Measurements from ENCODE around the gene FRMPD4.

The FRMPD4 gene

DNA sequence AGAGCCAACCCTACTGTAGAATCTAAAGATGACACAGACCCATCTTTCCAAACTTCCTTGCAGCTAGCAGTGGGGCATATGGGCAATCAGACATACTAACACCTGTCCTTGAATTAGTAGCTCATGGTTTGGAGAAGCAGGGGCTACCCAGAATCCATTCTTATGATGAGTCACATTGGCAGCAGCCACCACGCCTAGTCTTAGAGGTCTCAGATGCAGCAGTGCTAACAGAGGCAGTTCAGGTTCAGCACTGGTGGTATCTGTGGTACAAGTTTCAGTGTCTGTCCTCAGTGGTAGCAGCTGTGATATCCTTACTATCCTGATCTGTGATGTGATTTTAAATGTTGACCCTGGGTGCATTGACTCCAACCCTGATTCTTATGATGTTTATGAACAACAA, 68.1 kb downstream of the FRMPD4 start:
- H3K4me3 ChIP-seq (ENCODE audit: low read length in 2 of 2) = no peak overlapping the region
- H3K36me3 ChIP-seq (ENCODE audit: control insufficient read depth in 2 of 2, insufficient read depth in 2 of 2, low read length in 2 of 2) = no peaks in the 10 kb centered on the region
- H3K9me3 ChIP-seq (ENCODE audit: control insufficient read depth in 2 of 2, low read length in 2 of 2) = no peaks in the 10 kb centered on the region
- H3K27ac ChIP-seq (ENCODE audit: low read depth in 2 of 2, low read length in 2 of 2) = no peak overlapping the region
- no peaks in the 10 kb centered on the region for H3K4me1 ChIP-seq (ENCODE audit: control insufficient read depth in 2 of 2, insufficient read depth in 2 of 2, low read length in 2 of 2)
- no peak overlapping the region for H3K9ac ChIP-seq (ENCODE audit: low read depth in 1 of 2, low read length in 2 of 2)
- H3K27me3 ChIP-seq (ENCODE audit: control insufficient read depth in 2 of 2, insufficient read depth in 2 of 2, low read length in 2 of 2) = no peaks in the 10 kb centered on the region

DNA sequence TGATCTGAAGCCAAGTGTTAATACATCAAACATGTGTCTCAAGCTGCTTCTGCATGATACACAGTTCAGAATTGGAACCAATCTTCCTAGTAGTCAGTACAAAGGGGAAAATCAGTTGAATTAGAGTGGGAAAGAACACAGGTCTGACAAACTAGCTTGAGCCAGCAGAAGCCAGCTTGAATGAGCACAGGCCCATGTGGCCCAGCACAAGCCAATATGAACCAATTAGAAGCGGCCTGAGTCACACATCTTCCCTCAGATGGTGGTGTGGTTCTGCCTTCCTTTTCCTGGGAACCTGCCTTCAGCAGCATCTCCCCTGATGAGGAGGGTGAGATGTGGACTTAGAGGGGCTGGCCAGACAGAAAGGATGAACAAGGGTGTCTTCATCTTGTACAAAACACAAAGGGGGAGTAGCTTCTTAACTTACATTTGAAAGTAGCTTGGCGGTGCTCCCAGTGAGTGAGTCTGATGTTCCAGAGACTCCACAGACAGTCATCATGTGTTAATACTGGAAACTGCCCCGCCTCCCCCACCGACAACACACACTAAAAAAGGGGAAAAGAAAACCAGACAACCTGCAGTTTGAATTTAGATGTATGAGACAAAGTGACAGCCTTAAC, 72.0 kb downstream of the FRMPD4 start:
- Histone ChIP-seq H3K27ac (ENCODE audit: low read depth in 2 of 2, low read length in 2 of 2) (no peak overlapping the region), H3K9ac (ENCODE audit: low read depth in 1 of 2, low read length in 2 of 2) (no peak overlapping the region), H3K27me3 (ENCODE audit: control insufficient read depth in 2 of 2, insufficient read depth in 2 of 2, low read length in 2 of 2) (no peaks in the 10 kb centered on the region), H3K4me3 (ENCODE audit: low read length in 2 of 2) (no peak overlapping the region), H3K4me1 (ENCODE audit: control insufficient read depth in 2 of 2, insufficient read depth in 2 of 2, low read length in 2 of 2) (no peaks in the 10 kb centered on the region), H3K36me3 (ENCODE audit: control insufficient read depth in 2 of 2, insufficient read depth in 2 of 2, low read length in 2 of 2) (no peaks in the 10 kb centered on the region), H3K9me3 (ENCODE audit: control insufficient read depth in 2 of 2, low read length in 2 of 2) (no peaks in the 10 kb centered on the region)

DNA sequence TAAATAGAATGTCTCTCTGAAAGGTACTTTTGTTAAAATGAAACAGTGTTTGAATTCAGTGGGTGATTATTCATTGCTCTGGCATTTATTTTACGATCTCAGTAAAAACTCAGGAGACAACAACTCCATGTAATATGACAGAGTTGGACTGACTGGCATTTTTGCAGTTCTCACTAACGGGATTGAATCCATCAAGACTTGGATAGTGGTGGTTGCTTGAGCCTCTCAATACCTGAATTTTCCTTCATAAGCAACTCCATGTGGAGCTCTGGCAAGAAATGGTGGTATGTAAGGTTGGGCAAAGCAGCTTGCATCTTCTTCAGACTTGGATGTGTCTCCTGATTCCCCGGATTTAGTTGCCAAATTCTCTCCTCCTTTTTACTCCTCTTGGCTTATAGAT, 72.7 kb downstream of the FRMPD4 start:
- no peak overlapping the region for H3K4me3 ChIP-seq (ENCODE audit: low read length in 2 of 2)
- H3K9ac ChIP-seq (ENCODE audit: low read depth in 1 of 2, low read length in 2 of 2) = no peak overlapping the region
- H3K27ac ChIP-seq (ENCODE audit: low read depth in 2 of 2, low read length in 2 of 2) = no peak overlapping the region
- no peaks in the 10 kb centered on the region for H3K36me3 ChIP-seq (ENCODE audit: control insufficient read depth in 2 of 2, insufficient read depth in 2 of 2, low read length in 2 of 2)
- H3K4me1 ChIP-seq (ENCODE audit: control insufficient read depth in 2 of 2, insufficient read depth in 2 of 2, low read length in 2 of 2) = no peaks in the 10 kb centered on the region
- no peaks in the 10 kb centered on the region for H3K9me3 ChIP-seq (ENCODE audit: control insufficient read depth in 2 of 2, low read length in 2 of 2)
- H3K27me3 ChIP-seq (ENCODE audit: control insufficient read depth in 2 of 2, insufficient read depth in 2 of 2, low read length in 2 of 2) = no peaks in the 10 kb centered on the region

DNA sequence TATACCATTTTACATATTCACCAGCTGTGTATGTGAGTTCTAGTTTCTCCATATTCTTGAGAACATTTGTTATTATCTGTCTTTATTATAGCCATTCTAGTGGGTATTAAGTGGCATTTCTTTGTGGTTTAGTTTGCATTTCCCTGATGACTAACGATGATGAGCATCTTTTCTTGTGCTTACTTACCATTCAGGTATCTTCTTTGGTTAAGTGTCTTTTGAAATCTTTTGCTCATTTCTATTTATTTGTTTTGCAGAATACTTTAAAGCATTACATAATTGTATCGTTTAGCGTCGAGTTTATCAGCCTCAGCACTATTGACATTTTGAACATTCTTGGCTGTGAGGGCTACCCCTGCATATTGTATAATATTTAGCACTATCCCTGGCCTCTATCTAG, 85.4 kb downstream of the FRMPD4 start:
- H3K4me1 ChIP-seq (ENCODE audit: control insufficient read depth in 2 of 2, insufficient read depth in 2 of 2, low read length in 2 of 2) = no peaks in the 10 kb centered on the region
- H3K27ac ChIP-seq (ENCODE audit: low read depth in 2 of 2, low read length in 2 of 2) = no peak overlapping the region
- H3K9ac ChIP-seq (ENCODE audit: low read depth in 1 of 2, low read length in 2 of 2) = no peak overlapping the region
- H3K4me3 ChIP-seq (ENCODE audit: low read length in 2 of 2) = no peak overlapping the region
- no peaks in the 10 kb centered on the region for H3K36me3 ChIP-seq (ENCODE audit: control insufficient read depth in 2 of 2, insufficient read depth in 2 of 2, low read length in 2 of 2)
- no peaks in the 10 kb centered on the region for H3K27me3 ChIP-seq (ENCODE audit: control insufficient read depth in 2 of 2, insufficient read depth in 2 of 2, low read length in 2 of 2)
- H3K9me3 ChIP-seq (ENCODE audit: control insufficient read depth in 2 of 2, low read length in 2 of 2) = no peaks in the 10 kb centered on the region

DNA sequence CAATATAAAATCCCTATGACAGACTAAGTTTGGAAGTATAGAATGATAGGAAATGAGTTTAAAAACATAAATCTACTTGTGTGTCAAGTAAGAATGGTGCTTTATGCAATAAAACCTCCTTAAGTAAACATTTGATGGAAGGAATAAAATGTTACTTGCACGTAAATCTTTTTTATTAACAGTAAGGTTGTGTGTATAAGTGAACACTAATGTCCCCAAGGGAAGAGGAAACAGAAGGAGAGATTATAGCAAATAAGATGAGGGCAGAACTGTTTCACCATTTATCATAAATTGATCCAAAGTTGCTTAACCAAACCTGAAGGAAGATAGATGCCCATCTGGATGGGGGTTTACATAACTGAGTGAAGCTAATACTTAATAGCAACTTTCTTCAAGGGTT, 86.8 kb downstream of the FRMPD4 start:
- Histone ChIP-seq H3K27me3 (ENCODE audit: control insufficient read depth in 2 of 2, insufficient read depth in 2 of 2, low read length in 2 of 2) (no peaks in the 10 kb centered on the region), H3K4me3 (ENCODE audit: low read length in 2 of 2) (no peak overlapping the region), H3K36me3 (ENCODE audit: control insufficient read depth in 2 of 2, insufficient read depth in 2 of 2, low read length in 2 of 2) (no peaks in the 10 kb centered on the region), H3K4me1 (ENCODE audit: control insufficient read depth in 2 of 2, insufficient read depth in 2 of 2, low read length in 2 of 2) (no peaks in the 10 kb centered on the region), H3K9ac (ENCODE audit: low read depth in 1 of 2, low read length in 2 of 2) (no peak overlapping the region), H3K9me3 (ENCODE audit: control insufficient read depth in 2 of 2, low read length in 2 of 2) (no peaks in the 10 kb centered on the region), H3K27ac (ENCODE audit: low read depth in 2 of 2, low read length in 2 of 2) (no peak overlapping the region)

DNA sequence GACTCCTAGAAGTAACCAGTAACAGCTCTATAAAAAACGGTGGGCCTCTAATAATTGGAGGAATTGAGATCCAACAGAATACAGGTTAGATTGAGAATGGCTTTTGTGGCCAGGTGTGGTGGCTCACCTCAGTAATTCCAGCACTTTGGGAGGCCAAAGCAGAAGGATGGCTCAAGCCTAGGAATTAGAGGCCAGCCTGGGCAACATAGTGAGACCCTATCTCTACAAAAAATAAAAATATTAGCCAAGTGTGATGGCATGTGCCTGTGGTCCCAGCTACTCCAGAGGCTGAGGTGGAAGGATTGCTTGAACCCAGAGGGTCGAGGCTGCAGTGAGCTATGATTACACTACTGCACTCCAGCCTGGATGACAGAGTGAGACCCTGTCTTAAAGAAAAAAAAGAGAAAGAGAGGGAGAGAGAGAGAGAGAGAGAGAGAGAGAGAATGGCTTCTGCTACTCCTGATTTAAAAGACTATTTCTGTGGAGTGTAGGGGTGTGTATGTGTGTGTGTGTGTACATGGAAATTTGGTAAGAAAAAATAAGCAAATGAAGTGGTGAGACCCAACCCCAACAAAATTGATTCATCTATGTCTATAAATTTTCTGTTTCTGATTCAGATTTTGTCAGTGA, 89.3 kb downstream of the FRMPD4 start:
- no peak overlapping the region for H3K4me3 ChIP-seq (ENCODE audit: low read length in 2 of 2)
- no peak overlapping the region for H3K9ac ChIP-seq (ENCODE audit: low read depth in 1 of 2, low read length in 2 of 2)
- H3K27me3 ChIP-seq (ENCODE audit: control insufficient read depth in 2 of 2, insufficient read depth in 2 of 2, low read length in 2 of 2) = no peaks in the 10 kb centered on the region
- no peaks in the 10 kb centered on the region for H3K9me3 ChIP-seq (ENCODE audit: control insufficient read depth in 2 of 2, low read length in 2 of 2)
- H3K27ac ChIP-seq (ENCODE audit: low read depth in 2 of 2, low read length in 2 of 2) = no peak overlapping the region
- no peaks in the 10 kb centered on the region for H3K36me3 ChIP-seq (ENCODE audit: control insufficient read depth in 2 of 2, insufficient read depth in 2 of 2, low read length in 2 of 2)
- no peaks in the 10 kb centered on the region for H3K4me1 ChIP-seq (ENCODE audit: control insufficient read depth in 2 of 2, insufficient read depth in 2 of 2, low read length in 2 of 2)

DNA sequence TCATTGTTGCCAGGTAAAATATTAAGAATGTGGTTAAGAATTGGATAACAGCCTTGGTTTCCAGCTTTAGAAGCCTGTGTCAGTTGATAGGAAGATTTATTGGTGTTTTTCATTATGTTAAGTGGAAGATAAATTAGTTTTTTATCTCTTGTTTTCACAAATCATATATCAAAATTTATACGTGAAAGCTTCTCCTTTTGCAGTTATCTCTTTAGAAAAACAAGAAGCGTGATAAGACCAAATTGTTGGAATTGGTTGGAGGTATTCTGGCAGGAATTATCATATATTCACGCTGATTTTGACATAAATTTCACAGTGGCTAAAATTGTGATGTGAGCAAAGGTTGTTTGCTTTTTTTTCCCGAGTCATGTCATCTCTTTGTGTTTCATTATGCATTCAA, 90.6 kb downstream of the FRMPD4 start:
- H3K4me3 ChIP-seq (ENCODE audit: low read length in 2 of 2) = no peak overlapping the region
- no peak overlapping the region for H3K27ac ChIP-seq (ENCODE audit: low read depth in 2 of 2, low read length in 2 of 2)
- no peaks in the 10 kb centered on the region for H3K4me1 ChIP-seq (ENCODE audit: control insufficient read depth in 2 of 2, insufficient read depth in 2 of 2, low read length in 2 of 2)

DNA sequence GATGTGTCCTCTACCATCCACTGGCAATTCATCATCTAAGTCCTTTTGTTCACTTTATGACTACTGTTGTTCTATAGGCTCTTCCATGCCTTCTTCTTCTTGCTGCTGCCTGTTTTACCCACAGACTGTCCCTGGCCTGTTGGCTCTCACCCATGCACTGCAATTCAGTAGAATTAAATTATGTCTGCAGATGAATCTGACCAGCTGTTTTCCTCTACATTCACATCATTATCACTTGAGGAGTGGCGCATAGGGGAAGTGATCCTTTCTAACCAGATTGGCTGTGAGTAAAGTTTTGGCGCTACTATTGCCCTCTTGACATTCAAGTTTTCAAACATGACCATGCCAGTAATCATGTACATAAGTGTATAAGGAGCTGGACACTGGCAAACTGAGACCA, 91.7 kb downstream of the FRMPD4 start:
- Histone ChIP-seq H3K27ac (ENCODE audit: low read depth in 2 of 2, low read length in 2 of 2) (no peak overlapping the region), H3K27me3 (ENCODE audit: control insufficient read depth in 2 of 2, insufficient read depth in 2 of 2, low read length in 2 of 2) (no peaks in the 10 kb centered on the region), H3K4me1 (ENCODE audit: control insufficient read depth in 2 of 2, insufficient read depth in 2 of 2, low read length in 2 of 2) (no peaks in the 10 kb centered on the region), H3K4me3 (ENCODE audit: low read length in 2 of 2) (no peak overlapping the region), H3K9ac (ENCODE audit: low read depth in 1 of 2, low read length in 2 of 2) (no peak overlapping the region), H3K36me3 (ENCODE audit: control insufficient read depth in 2 of 2, insufficient read depth in 2 of 2, low read length in 2 of 2) (no peaks in the 10 kb centered on the region), H3K9me3 (ENCODE audit: control insufficient read depth in 2 of 2, low read length in 2 of 2) (no peaks in the 10 kb centered on the region)

More for the DNA sequence above, 90.6 kb downstream of the FRMPD4 start:
- Histone ChIP-seq H3K27me3 (ENCODE audit: control insufficient read depth in 2 of 2, insufficient read depth in 2 of 2, low read length in 2 of 2) (no peaks in the 10 kb centered on the region), H3K9me3 (ENCODE audit: control insufficient read depth in 2 of 2, low read length in 2 of 2) (no peaks in the 10 kb centered on the region), H3K36me3 (ENCODE audit: control insufficient read depth in 2 of 2, insufficient read depth in 2 of 2, low read length in 2 of 2) (no peaks in the 10 kb centered on the region), H3K9ac (ENCODE audit: low read depth in 1 of 2, low read length in 2 of 2) (no peak overlapping the region)

DNA sequence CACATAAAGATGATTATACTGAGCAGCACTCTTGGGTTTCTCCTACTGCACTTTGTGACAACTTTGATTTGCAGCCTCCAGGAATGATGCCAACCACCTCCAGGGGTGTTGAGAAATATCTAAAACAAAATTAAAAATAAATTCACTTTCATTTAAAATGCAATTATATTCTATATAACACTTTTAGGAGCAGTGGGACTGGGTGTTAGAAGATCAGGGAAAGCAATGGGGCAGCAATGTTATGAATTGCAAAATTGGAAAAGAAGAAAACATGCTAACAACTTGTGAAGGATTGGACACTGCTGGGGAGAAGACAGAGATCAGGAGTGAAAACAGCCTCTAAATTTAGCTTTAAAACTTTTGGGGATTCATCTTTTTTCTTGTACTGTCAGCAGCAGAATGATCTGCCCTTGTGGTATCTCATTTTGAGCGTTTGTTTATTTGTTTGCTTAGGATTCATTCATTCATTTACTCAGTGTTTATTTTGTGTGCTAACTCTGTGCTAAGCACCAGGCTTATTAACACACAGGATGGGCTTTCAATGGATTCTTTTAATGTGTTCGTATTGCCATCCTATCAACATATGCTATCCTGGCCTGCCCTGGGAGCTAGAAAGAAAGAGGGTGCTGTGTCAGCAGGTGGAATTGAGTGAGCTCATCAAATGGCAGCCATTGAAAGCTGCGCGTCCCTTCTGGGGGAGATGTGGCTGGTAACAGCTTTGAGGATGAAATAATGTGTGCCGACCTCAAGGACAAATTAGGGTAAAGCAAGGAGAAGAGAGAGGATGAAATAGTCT, 96.5 kb downstream of the FRMPD4 start:
- Histone ChIP-seq H3K9me3 (ENCODE audit: control insufficient read depth in 2 of 2, low read length in 2 of 2) (no peaks in the 10 kb centered on the region), H3K27ac (ENCODE audit: low read depth in 2 of 2, low read length in 2 of 2) (no peak overlapping the region), H3K9ac (ENCODE audit: low read depth in 1 of 2, low read length in 2 of 2) (no peak overlapping the region), H3K4me1 (ENCODE audit: control insufficient read depth in 2 of 2, insufficient read depth in 2 of 2, low read length in 2 of 2) (no peaks in the 10 kb centered on the region), H3K36me3 (ENCODE audit: control insufficient read depth in 2 of 2, insufficient read depth in 2 of 2, low read length in 2 of 2) (no peaks in the 10 kb centered on the region), H3K4me3 (ENCODE audit: low read length in 2 of 2) (no peak overlapping the region), H3K27me3 (ENCODE audit: control insufficient read depth in 2 of 2, insufficient read depth in 2 of 2, low read length in 2 of 2) (no peaks in the 10 kb centered on the region)

DNA sequence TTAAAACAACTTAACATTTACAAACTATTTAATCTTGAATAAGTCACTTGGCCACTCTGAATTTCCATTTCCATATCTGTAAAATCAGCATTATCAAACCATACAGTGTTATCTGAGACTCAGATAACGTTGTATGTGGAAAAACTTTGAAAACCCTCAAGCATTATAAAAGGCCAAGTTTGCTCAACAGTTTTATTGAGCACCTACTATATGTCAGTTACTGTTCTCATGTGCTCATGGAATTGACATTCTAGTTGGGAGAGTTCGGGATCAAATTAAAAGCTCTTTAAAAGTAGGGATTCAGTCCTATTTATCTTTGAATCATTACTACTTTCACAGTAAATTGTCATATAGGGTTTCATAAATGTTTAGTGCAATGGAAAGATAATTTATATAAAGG, 97.9 kb downstream of the FRMPD4 start:
- Histone ChIP-seq H3K9ac (ENCODE audit: low read depth in 1 of 2, low read length in 2 of 2) (no peak overlapping the region), H3K27ac (ENCODE audit: low read depth in 2 of 2, low read length in 2 of 2) (no peak overlapping the region), H3K4me3 (ENCODE audit: low read length in 2 of 2) (no peak overlapping the region), H3K27me3 (ENCODE audit: control insufficient read depth in 2 of 2, insufficient read depth in 2 of 2, low read length in 2 of 2) (no peaks in the 10 kb centered on the region), H3K4me1 (ENCODE audit: control insufficient read depth in 2 of 2, insufficient read depth in 2 of 2, low read length in 2 of 2) (no peaks in the 10 kb centered on the region), H3K36me3 (ENCODE audit: control insufficient read depth in 2 of 2, insufficient read depth in 2 of 2, low read length in 2 of 2) (no peaks in the 10 kb centered on the region), H3K9me3 (ENCODE audit: control insufficient read depth in 2 of 2, low read length in 2 of 2) (no peaks in the 10 kb centered on the region)

Data from mucosa of rectum (tissue), 2 donors.